GM12872 (cell line): Measurements from ENCODE around the gene RIC8B.

ENCODE experiments used
- TF ChIP-seq, protein P1 (sequence below): IDR thresholded peaks from 3 replicates; pipeline ENCODE4 v1.5.1; 2011; ENCODE audit warnings: low read depth, mild to moderate bottlenecking, low read length, moderate library complexity; ENCODE audit not compliant: insufficient read depth

The RIC8B gene

DNA sequence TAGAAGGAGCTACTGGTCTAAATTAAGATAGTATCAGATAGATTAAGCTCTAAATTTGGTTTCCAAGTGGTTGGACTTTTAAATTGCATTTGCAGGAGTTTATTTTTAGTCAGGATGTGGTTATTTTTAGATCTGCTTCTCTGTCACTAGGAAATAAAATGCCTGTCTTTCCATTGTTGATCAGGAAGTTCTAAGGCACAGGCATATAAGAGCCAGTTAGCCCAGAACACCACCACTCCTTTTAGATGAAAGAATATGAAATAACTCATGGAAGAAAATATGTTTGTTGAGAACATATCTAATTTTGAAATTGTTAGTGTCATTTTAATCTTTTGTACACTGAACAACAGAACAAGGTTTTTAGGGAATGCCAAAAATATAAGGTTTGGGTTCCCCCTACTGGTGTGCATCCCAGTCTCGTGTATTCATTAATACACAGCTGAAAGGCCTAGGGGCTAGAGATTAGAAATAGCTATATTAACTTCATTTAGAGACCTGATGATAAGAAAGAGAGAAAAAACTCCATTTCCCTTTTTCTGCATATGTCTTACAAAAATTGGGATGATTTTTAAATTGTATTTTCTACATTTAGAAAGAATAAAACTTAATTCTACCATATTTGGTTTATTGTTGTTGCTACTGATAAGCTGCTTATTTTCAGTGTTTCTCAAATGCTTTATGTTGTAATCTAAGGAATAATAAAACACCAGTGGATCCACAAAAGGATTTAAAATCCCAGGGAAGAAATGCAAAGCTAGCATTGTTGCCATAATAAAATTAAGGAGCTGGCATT lies 67.2 kb downstream of the RIC8B start:
- TF ChIP-seq, protein P1, sequence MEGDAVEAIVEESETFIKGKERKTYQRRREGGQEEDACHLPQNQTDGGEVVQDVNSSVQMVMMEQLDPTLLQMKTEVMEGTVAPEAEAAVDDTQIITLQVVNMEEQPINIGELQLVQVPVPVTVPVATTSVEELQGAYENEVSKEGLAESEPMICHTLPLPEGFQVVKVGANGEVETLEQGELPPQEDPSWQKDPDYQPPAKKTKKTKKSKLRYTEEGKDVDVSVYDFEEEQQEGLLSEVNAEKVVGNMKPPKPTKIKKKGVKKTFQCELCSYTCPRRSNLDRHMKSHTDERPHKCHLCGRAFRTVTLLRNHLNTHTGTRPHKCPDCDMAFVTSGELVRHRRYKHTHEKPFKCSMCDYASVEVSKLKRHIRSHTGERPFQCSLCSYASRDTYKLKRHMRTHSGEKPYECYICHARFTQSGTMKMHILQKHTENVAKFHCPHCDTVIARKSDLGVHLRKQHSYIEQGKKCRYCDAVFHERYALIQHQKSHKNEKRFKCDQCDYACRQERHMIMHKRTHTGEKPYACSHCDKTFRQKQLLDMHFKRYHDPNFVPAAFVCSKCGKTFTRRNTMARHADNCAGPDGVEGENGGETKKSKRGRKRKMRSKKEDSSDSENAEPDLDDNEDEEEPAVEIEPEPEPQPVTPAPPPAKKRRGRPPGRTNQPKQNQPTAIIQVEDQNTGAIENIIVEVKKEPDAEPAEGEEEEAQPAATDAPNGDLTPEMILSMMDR = peak; percentile 48

DNA sequence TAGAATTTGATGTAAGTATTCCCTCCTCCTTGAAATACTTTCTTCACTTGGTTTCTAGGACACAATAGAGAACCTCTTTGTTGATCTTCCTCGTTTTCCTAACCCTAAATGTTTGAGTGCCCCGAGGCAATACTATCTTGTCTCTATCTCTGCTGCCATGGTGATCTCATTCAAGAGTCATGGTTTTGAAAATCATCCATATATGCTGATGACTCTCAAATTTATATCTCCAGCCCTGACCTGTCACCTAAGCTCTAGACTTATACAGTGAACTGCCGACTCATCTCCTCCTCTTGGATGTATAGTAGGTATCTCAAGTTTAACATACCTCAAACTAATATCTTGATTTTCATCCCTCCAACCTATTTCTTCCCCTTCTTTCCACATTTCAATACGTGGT lies 71.4 kb downstream of the RIC8B start:
- TF ChIP-seq, protein P1 = no peak

DNA sequence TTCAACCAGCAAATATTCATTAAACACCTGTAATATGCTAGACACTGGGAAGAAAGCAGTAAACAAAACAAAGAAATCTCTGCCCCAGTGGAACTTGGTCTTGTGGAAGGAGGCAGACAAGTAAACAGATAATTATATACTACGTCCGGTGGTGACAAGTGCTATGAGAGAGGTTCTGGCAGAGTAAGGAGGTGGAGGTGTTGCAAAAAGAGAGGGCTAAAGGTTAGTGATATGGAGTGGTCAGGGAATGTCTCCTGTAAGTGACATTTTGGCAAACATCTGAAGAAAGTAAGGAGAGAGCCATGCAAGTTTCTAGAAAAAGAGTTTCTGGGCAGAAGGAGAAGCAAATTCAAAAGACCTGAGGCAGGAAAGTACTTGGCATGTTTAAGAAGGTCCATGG lies 73.4 kb downstream of the RIC8B start:
- TF ChIP-seq, protein P1 = no peak

DNA sequence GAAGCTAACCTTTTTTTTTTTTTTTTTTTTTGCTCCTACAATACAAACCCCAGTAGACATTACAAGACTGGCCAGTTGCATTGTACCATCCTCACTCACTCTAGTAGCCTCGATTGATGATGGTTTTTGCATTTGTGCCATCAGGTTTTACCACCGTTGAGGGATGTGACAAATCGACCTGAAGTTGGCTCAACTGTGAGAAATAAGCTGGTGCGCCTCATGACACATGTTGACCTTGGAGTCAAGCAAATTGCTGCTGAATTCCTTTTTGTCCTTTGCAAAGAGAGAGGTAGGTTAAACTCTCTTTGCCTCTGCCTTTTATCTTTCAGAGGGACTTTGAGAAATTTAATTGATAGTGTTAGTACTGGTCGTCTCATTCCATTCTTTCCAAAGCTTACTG lies 76.8 kb downstream of the RIC8B start:
- TF ChIP-seq, protein P1 = no peak

DNA sequence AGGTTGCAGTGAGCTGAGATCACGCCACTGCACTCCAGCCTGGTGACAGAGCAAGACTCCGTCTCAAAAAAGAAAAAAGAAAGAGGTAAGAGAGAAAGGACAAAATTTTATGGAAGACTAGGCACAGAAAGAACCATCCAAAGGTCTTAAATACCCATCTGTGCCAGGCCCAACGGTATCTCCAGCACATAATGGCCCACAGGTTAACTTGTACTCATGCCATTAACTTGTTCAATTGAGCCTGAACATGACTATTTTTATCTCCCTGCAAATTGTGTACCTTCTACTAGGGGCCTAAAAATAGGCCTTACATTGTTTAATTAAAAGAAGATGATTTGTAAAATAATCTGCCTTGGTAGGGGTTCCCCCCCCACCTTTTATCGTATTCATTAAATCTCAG lies 80.2 kb downstream of the RIC8B start:
- TF ChIP-seq, protein P1 = no peak

DNA sequence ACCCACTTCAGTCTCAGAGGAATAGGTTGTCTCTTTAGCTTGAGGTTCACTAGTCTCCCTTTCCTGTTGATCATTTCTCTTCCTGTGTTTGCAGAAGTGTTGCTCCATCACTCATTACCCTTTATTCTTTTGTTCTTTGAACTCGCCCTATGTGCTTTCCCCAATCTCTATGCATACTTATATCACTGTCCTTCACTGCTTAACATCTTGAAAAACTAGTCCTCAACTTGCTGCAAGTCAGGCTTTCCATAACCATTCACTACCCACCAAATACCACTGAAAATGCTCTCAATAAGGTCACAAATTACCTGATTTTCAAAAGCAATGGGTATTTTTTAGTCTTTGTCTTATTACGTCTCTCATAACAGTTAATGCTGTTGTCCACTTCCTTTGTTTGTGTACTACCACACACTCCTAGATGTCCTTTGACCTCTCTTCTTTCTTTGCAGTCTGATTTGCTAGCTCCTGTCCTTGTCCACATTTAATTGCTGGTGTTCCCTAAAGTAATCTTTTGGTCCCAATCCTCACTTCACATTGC lies 80.8 kb downstream of the RIC8B start:
- TF ChIP-seq, protein P1 = no peak

DNA sequence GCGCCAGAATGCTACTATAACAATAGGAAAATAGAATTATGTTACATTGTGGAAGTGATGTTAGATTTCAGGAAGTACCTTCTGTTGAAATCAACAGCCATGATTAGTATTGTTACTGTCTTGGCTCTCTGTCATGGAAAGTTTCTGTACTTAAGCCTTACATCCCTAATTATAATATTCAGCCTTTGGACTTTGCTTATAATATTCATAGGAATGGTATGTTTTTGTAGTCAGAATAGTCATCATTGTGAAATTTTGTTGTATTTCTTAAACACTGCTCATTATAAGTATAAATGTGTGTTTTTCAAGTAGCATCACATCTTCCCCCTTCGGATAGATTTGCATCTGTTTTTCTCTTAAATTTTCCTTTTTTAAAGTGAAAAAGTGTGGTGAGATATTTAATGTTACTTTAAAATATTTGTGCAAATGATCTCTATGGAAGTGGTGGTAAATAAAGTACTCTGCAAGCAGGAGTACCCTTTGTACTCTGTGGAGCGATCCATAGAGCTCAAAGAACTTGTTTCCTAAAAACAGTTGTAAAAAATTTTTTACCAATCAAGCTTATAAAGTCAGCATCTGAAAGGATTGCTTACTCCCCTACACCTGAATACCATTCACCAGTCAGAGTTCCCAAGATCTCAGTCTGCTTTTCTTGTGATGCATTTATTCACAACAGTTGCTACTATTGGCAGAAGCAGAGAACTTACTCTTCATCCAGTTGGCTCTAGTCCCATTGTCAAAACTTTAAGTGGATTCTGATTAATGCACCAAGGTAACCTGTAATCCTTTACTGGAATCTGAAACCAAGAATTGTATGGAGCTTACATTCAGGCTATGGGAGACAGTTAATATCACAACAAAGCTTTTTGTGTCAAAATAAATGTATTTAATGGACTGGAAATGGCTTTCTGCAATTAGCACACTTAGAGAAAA lies 87.8 kb downstream of the RIC8B start:
- TF ChIP-seq, protein P1 = no peak
